Measurements from ENCODE around the gene RXRA.

DNA sequence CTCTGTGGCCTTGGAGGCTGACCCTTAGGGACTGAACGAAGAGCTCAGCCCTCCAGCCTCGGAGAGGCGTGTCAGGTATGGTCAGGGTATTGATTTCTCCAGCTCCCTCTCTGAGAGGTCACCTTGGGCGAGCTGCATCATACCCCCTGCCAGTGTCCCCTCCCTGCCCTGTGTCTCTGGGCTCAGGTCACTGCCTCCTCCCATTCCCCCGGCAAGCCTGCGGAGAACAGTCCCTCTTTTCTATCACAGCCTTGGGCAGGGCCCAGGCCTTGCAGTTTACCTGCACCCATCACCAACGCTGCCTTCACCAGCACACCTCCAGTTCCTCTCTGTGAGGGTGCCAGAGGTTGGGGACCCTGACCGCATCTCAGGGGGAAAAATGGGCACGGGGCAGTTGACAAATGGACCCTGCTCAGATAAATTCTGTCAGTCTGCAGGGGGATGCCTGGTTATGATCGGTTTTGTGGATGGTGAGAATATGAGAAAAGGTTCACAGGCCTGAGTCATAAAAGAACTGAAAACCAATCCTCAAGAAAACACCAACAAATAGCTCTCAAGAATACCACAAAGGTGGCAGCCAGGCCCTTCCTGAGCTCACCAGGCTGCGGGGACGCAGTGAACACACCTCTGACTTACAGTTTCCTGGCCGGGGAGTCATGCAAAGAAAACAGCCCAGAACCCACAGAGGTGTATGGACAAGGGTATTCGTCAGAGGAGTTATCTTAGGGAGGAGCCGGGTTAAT, 24.7 kb upstream of the RXRA start:
- TF ChIP-seq, protein P1, sequence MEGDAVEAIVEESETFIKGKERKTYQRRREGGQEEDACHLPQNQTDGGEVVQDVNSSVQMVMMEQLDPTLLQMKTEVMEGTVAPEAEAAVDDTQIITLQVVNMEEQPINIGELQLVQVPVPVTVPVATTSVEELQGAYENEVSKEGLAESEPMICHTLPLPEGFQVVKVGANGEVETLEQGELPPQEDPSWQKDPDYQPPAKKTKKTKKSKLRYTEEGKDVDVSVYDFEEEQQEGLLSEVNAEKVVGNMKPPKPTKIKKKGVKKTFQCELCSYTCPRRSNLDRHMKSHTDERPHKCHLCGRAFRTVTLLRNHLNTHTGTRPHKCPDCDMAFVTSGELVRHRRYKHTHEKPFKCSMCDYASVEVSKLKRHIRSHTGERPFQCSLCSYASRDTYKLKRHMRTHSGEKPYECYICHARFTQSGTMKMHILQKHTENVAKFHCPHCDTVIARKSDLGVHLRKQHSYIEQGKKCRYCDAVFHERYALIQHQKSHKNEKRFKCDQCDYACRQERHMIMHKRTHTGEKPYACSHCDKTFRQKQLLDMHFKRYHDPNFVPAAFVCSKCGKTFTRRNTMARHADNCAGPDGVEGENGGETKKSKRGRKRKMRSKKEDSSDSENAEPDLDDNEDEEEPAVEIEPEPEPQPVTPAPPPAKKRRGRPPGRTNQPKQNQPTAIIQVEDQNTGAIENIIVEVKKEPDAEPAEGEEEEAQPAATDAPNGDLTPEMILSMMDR (IDR thresholded peaks at IDR 0.05): no peak
- TF ChIP-seq POLR2AphosphoS5 (IDR thresholded peaks at IDR 0.05; ENCODE audit: low read depth, low read length): no peak
- TF ChIP-seq, protein P2, sequence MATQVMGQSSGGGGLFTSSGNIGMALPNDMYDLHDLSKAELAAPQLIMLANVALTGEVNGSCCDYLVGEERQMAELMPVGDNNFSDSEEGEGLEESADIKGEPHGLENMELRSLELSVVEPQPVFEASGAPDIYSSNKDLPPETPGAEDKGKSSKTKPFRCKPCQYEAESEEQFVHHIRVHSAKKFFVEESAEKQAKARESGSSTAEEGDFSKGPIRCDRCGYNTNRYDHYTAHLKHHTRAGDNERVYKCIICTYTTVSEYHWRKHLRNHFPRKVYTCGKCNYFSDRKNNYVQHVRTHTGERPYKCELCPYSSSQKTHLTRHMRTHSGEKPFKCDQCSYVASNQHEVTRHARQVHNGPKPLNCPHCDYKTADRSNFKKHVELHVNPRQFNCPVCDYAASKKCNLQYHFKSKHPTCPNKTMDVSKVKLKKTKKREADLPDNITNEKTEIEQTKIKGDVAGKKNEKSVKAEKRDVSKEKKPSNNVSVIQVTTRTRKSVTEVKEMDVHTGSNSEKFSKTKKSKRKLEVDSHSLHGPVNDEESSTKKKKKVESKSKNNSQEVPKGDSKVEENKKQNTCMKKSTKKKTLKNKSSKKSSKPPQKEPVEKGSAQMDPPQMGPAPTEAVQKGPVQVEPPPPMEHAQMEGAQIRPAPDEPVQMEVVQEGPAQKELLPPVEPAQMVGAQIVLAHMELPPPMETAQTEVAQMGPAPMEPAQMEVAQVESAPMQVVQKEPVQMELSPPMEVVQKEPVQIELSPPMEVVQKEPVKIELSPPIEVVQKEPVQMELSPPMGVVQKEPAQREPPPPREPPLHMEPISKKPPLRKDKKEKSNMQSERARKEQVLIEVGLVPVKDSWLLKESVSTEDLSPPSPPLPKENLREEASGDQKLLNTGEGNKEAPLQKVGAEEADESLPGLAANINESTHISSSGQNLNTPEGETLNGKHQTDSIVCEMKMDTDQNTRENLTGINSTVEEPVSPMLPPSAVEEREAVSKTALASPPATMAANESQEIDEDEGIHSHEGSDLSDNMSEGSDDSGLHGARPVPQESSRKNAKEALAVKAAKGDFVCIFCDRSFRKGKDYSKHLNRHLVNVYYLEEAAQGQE (IDR thresholded peaks at IDR 0.05; ENCODE audit: insufficient read depth in 1 of 2, low read depth in 2 of 2, low read length in 1 of 2): no peak

All from Panc1 (cell line).